GM13977 (cell line): ENCODE results near the gene SLC27A5.

Experiments
- DNase-seq: peaks from one replicate; pipeline ENCODE4 v3.0.0; 2012; ENCODE audit warnings: low spot score
- in situ Hi-C: fragments of 300-500 bp; cut with MboI; formaldehyde crosslinking; loops from one replicate; pipeline ENCODE4 v1.12.0; 2022; ENCODE audit warnings: low sequenced_read_pairs, low pct_unique_long_range_greater_than_20kb, mixed read lengths, inconsistent platforms; ENCODE audit not compliant: unreplicated experiment
- TF ChIP-seq, protein P1 (sequence below): IDR thresholded peaks from 2 replicates; pipeline ENCODE4 v1.5.1; 2012; ENCODE audit warnings: mild to moderate bottlenecking, control low read depth; ENCODE audit not compliant: insufficient read depth; ENCODE audit errors: extremely low read depth, missing control alignments

Gene SLC27A5

DNA sequence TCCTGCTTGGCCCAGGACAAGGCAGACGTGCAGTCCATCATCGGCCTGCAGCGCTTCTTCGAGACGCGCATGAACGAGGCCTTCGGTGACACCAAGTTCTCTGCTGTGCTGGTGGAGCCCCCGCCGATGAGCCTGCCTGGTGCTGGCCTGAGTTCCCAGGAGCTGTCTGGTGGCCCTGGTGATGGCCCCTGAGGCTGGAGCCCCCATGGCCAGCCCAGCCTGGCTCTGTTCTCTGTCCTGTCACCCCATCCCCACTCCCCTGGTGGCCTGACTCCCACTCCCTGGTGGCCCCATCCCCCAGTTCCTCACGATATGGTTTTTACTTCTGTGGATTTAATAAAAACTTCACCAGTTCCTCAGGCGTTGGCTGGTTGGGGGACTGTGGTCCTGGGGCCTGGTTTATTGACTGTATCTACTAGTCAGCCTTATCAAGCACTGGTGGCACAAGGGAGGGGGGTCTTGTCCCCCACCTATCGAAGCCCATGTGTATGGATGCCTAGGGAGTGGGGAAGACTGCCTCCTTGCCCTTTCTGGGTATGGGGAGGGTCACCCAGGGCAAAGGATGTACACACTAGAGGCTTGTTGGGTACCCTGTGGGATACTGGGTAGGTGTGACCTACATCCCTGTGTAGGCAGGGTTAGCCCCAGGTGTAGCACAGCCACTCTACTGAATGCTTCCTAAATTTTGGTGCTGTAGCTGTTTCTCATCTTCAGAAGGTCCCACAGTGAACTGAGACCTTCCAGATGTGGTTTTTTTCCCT is 38.8 kb upstream of the SLC27A5 start:
- in situ Hi-C loops, result no loop called here
- TF ChIP-seq, protein P1, sequence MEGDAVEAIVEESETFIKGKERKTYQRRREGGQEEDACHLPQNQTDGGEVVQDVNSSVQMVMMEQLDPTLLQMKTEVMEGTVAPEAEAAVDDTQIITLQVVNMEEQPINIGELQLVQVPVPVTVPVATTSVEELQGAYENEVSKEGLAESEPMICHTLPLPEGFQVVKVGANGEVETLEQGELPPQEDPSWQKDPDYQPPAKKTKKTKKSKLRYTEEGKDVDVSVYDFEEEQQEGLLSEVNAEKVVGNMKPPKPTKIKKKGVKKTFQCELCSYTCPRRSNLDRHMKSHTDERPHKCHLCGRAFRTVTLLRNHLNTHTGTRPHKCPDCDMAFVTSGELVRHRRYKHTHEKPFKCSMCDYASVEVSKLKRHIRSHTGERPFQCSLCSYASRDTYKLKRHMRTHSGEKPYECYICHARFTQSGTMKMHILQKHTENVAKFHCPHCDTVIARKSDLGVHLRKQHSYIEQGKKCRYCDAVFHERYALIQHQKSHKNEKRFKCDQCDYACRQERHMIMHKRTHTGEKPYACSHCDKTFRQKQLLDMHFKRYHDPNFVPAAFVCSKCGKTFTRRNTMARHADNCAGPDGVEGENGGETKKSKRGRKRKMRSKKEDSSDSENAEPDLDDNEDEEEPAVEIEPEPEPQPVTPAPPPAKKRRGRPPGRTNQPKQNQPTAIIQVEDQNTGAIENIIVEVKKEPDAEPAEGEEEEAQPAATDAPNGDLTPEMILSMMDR, result no peak
- DNase-seq, result no peak

DNA sequence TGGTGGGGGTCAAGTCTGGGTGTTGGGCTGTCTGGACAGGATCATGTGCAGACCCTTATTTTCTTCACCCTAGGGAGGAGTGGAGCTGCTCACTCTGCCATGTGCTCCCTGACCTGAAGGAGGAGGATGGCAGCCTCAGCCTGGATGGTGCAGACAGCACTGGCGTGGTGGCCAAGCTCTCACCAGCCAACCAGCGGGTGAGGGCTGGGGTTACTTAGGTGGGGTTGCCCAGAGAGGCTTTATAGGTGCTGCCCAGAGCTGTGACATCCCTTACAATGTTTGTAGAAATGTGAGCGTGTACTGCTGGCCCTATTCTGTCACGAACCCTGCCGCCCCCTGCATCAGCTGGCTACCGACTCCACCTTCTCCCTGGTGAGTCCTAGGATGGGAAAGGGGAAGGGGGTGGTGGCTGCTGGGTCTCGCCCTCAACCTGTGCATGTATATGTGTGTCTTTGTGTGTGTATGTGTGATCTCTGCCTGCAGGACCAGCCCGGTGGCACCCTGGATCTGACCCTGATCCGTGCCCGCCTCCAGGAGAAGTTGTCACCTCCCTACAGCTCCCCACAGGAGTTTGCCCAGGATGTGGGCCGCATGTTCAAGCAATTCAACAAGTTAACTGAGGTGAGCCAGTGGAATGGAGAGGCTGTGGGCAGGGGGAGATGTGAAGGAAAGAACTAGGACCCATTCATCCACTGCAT is 38.0 kb upstream of the SLC27A5 start:
- TF ChIP-seq, protein P1, result no peak
- in situ Hi-C loops, result no loop called here
- DNase-seq, result no peak

DNA sequence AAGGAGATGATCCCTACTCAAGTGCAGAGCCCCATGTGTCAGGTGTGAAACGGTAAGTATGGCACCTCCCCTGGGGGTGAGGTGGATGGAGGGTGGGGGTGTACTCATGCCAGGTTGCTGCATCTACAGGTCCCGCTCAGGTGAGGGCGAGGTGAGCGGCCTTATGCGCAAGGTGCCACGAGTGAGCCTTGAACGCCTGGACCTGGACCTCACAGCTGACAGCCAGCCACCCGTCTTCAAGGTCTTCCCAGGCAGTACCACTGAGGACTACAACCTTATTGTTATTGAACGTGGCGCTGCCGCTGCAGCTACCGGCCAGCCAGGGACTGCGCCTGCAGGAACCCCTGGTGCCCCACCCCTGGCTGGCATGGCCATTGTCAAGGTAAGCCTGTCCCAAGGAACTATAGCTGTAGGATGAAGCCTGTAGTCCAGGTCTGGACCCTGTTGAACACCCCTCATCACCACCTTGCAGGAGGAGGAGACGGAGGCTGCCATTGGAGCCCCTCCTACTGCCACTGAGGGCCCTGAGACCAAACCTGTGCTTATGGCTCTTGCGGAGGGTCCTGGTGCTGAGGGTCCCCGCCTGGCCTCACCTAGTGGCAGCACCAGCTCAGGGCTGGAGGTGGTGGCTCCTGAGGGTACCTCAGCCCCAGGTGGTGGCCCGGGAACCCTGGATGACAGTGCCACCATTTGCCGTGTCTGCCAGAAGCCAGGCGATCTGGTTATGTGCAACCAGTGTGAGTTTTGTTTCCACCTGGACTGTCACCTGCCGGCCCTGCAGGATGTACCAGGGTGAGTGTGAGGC is 37.3 kb upstream of the SLC27A5 start:
- in situ Hi-C loops, result no loop called here
- no peak for DNase-seq
- TF ChIP-seq, protein P1, result no peak

DNA sequence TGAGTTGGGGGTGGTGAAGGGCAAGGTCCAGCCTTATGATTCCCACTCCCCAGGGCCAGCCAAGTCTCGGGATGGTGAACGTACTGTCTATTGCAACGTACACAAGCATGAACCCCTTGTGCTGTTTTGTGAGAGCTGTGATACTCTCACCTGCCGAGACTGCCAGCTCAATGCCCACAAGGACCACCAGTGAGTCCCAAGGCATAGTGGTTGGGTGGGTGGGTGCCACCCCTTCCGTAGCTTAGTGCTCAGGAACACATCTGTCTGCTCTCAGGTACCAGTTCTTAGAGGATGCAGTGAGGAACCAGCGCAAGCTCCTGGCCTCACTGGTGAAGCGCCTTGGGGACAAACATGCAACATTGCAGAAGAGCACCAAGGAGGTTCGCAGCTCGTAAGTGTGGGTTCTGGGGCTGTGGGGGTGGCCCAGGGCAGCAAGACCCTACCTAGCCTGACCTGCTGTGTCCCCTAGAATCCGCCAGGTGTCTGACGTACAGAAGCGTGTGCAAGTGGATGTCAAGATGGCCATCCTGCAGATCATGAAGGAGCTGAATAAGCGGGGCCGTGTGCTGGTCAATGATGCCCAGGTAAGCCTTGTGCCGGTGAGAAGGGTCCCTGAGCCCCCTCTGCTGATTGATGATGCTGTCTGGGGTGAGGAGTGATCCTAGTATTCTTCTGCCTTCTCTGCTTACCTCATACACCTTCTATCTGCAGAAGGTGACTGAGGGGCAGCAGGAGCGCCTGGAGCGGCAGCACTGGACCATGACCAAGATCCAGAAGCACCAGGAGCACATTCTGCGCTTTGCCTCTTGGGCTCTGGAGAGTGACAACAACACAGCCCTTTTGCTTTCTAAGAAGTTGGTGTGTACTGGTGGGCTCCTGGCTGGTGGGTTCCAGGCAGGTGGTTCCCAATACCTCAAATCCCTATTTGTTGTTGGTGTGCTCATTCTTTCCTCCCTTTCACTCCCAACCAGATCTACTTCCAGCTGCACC is 35.8 kb upstream of the SLC27A5 start:
- in situ Hi-C loops, result no loop called here
- TF ChIP-seq, protein P1, result no peak
- DNase-seq, result no peak

DNA sequence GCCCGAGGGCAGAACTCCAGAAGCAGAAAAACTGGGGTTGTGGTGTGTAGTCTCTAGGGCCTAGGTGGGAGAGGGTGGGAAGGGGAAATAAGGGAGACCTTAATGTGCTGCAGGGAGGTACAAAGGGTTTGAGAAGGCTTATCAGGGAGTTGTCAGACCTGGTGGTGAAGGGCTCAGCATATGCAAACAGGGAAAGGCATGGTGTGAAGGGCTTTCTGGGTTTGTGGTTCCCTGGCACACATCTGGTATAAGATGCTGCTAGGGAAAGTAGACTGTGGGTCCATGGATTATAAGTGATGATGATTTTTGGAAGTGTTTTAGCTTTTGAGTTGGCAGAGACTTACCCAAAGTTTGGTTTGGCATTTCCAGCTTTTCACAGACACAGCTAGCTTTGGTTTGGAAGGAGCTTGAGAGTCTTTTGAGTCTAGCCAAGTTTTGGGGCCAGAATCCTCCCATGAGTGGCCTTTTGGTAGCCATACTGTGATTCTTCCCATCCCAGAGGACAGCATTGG is 34.3 kb upstream of the SLC27A5 start:
- TF ChIP-seq, protein P1, result no peak
- DNase-seq, result no peak
- in situ Hi-C loops, result no loop called here
